HG02885 (cell line): ENCODE results near the gene ANKRD39.
"Not testable (repeated sequence)": the region's sequence is repeated elsewhere in the genome, so short reads cannot be mapped to it uniquely, and the experiment has no call there.

ENCODE experiments used
- ATAC-seq: cut with Tn5 transposase; IDR thresholded peaks from one replicate; pipeline ENCODE4 v1.9.1; 2021; ENCODE audit warnings: mild to moderate bottlenecking; ENCODE audit not compliant: unreplicated experiment, poor library complexity

Gene ANKRD39, protein sequence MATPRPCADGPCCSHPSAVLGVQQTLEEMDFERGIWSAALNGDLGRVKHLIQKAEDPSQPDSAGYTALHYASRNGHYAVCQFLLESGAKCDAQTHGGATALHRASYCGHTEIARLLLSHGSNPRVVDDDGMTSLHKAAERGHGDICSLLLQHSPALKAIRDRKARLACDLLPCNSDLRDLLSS

GRCh38 chr2:96857667-96858372 is at the start of gene ANKRD39:
TSS of gene ANKRD39 (minus strand) at chr2:96858016. CDS start at chr2:96857987, 29 bp downstream.
- ATAC-seq, result peak; percentile 94

DNA sequence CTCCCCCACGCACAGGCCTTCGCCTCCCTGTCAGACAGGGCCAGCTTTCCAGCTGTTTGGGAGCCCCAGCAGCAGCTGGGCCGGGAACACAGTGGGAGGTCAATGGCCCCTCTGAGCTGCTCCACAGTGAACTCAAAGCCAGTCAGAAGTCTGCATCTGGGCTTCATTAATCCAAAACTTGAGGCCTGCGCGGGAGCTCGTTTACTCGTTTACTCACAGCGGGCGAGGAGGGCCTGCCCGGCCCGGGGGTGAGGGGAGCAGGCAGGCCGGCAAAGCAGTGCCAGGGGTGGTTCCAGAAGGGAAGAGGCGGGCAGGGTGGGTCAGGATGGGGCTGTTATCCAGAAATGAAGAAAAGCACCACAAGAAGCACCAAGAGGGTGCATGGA is 48.9 kb upstream of the ANKRD39 start:
- ATAC-seq, result no peak

DNA sequence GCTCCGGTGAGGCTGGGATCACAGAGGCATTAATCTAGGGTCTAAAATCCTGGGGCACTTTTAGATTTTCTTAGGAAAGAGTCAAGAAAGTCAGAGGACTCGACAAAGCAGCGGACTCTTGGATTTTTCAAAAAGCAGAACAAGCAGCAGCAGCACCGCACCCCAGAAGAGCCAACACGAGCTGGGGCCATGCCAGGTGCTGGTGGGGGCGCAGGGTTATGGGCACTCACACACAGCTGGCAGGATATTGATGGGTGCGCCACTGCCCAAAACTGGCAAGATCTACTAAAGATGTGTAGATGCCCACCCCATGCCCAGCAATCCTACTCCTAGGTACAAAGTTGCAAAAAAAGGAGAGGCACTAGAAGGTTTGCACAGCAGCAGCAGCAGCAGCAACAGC is 46.0 kb upstream of the ANKRD39 start:
- no peak for ATAC-seq

- ATAC-seq, result no peak
These were observed 45.5 kb upstream of the ANKRD39 start for GRCh38 chr2:96903318-96903717.

- no peak for ATAC-seq
These were observed 42.4 kb upstream of the ANKRD39 start for GRCh38 chr2:96900237-96900636.

- no peak for ATAC-seq
These were observed 41.6 kb upstream of the ANKRD39 start for GRCh38 chr2:96899413-96899741.

GRCh38 chr2:96898641-96899412 is 41.0 kb upstream of the ANKRD39 start:
- ATAC-seq, result no peak

- no peak for ATAC-seq
These were observed 40.3 kb upstream of the ANKRD39 start for GRCh38 chr2:96898135-96898505.

- ATAC-seq, result no peak
These were observed 39.8 kb upstream of the ANKRD39 start for GRCh38 chr2:96897491-96898134.

- no peak for ATAC-seq
These were observed 38.2 kb upstream of the ANKRD39 start for GRCh38 chr2:96895746-96896651.

- ATAC-seq, result no peak
These were observed 37.4 kb upstream of the ANKRD39 start for GRCh38 chr2:96895032-96895745.

DNA sequence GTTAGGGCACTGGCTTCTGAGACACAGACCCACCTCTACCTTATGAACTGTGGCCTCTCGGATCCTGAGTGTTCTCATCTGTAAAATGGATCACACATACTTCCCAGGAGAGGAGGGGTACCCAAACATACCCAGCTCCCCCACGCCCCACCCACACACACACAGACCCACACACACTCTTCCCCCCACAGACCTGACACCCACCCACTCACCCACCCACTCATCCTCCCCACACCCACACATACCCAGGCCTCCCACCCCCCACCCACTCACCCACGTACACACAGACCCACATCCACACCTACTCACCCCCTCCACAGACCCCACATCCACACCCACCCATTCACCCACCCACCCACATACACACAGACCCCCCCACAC is 36.3 kb upstream of the ANKRD39 start:
- no peak for ATAC-seq

DNA sequence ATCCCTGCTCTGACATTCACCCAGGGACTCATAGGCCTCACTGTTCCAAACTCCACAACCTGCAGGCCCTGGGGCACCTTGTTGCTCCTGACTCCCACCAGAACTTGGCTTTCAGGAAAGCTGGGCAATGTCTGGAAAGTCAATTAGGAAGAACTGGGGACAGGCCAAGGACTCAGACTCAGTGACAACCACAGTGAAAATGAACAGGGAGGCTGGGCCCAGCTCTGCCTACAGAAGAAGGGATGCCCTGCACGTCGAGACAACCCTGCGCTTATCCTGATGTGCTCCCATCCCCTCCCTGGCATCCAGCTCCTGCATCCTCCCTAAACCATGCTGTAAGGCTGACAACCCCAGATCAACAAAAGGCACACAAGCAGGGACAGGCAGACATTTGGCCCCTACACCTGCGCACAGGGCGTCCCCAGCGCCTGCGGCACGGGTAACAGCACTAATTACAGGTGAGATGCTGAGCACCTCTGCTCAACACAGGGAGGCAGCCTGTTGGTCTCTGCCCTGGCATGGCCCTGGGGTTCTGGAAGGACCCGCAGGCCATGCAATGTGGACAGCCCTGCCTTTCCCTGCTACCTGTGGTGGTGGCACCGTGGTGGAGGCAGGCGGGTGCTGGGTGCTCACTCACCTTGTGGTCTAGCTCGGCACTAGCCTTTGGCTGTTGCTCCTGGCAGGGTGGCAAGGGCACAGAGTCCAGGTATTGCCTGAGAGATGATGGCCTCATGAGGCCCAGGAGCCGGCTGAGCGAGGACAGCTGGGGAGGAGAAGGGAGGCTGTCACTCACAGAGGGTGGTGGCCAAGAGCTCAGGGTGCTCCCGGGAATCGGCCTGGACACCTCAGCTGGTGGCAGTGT is 35.7 kb upstream of the ANKRD39 start:
- no peak for ATAC-seq

- no peak for ATAC-seq
These were observed 33.9 kb upstream of the ANKRD39 start for GRCh38 chr2:96891591-96892333.

GRCh38 chr2:96890726-96891385 is 33.0 kb upstream of the ANKRD39 start:
- no peak for ATAC-seq

GRCh38 chr2:96890252-96890651 is 32.4 kb upstream of the ANKRD39 start:
- ATAC-seq, result no peak

DNA sequence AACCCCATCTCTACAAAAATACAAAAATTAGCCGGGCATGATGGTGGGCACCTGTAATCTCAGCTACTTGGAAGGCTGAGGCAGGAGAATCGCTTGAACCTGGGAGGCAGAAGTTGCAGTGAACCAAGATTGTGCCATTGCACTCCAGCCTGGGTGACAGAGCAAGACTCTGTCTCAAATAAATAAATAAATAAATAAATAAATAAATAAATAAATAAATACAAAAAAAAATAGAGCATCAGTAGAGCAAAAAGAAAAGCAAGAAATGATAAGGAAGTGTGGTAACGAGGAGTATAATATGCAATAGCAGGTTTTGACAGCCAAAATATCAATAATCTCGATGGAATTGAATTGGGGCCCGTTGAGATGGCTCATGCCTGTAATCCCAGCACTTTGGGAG is 31.7 kb upstream of the ANKRD39 start:
- ATAC-seq, result not testable (repeated sequence)
